Measurements from ENCODE around the gene DGKD. TPM values are rescaled to one million over a fixed set of nuclear protein-coding genes. Genes with fewer than 3 reads are reported as not detected.

DGKD gene
- total RNA-seq, 1 donor from 2014 or later = 44.7 TPM

DNA sequence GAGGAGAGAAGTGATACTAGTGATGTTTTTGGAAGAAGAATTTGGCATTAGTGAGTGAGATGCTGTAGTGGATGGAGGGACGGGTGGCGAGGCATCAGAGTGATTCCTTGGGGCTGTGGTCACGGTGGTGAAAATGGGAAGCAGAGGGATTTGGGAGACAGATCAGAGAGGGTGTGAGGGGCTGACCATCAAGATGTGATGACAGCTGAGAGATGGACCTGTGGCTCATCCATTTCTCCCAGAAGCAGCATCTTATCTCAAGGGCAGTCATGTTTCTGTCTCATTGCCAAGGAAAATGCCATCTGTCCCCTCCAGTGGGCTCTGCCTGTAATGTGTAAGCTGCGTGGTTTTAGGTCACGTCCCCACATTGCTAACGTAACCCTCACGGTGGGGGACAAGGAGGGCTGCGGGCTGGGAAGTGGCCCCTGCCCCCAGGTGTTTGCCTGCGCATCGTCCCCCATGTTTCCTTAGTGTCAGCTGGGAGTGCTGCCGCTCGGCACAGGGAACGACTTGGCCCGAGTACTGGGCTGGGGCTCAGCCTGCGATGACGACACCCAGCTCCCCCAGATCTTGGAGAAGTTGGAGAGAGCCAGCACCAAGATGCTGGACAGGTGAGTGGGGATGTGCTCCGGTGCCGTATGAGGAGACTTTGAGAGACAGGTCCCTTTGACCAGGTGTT is 91.0 kb downstream of the DGKD start:
- DNase-seq (ENCODE audit: low spot score) = no peak

DNA sequence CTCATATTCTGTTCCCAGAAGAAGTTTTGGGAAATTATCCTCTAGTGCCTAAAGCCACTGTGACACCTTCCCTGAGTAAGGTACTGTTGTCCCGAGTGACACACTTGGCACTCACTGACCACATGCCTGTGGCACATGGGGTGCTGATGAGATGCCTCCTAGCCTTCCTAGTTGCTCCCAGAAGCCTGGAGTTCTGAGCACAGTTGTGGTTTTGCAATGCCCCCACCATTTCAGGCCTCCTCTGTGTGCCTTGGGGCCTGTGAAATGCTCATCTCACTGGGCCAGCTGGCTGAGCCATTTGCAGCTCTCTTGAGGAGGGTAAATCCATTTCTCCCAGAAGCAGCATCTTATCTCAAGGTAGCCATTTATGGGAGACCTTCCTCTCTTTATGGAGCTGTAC is 91.8 kb downstream of the DGKD start:
- DNase-seq (ENCODE audit: low spot score) = no peak

DNA sequence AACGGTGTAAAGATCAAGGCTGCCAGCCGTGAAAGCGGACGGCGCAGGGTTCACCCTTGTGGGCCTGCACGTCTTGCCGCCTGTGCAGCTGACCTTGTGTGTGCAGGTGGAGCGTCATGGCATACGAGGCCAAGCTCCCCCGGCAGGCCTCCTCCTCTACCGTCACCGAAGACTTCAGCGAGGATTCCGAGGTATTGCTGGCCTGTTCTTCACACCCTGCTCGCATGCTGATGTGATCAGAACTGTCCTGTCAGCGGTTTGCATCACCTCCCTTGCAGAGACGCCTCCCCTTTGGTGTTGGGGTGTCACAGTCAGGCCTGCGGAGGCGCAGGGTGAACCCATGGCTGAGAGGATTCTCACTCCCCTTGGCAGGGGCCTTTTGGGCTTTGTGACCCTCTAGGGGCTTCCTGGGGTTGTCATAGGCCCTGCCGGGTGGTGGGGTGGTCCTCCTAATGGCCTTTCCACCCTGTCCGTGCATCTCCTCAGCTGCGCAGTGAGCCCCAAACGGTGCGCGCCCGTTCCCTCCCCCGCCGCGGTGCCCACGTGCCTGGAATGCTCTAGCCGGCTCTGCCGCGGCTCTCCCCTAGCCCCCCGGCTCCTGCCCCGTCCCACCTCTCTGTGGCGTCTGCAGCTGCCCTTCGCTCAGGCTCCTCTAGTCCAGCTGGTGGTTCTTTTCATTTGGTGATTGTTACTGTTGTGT is 92.5 kb downstream of the DGKD start:
- no peak for DNase-seq (ENCODE audit: low spot score)

- DNase-seq (ENCODE audit: low spot score) = no peak
Observed at GRCh38 chr2:233447506-233448219, 93.4 kb downstream of the DGKD start.

GRCh38 chr2:233448220-233448559 is 93.9 kb downstream of the DGKD start:
- no peak for DNase-seq (ENCODE audit: low spot score)

DNA sequence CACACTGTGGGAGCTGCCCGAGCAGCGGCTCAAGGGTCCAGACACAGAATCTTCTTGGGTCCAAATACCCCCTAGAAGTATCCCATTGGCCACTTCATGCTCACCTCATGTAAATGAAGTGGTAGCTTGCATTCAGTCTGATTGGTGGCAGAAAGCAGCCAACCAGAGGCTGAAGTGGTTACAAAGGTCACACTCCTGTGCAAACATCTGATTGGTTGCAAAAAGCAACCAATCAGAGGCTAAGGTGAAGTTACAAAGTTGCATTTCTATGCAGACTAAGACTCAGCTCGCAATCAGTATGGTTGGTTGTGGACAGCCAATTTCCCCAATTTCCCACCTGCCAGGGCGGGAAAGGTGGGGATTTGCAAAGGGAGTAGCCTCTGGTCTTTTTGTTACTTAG is 94.3 kb downstream of the DGKD start:
- DNase-seq (ENCODE audit: low spot score) = no peak

GRCh38 chr2:233449081-233449901 is 95.0 kb downstream of the DGKD start:
- DNase-seq (ENCODE audit: low spot score) = no peak

DNA sequence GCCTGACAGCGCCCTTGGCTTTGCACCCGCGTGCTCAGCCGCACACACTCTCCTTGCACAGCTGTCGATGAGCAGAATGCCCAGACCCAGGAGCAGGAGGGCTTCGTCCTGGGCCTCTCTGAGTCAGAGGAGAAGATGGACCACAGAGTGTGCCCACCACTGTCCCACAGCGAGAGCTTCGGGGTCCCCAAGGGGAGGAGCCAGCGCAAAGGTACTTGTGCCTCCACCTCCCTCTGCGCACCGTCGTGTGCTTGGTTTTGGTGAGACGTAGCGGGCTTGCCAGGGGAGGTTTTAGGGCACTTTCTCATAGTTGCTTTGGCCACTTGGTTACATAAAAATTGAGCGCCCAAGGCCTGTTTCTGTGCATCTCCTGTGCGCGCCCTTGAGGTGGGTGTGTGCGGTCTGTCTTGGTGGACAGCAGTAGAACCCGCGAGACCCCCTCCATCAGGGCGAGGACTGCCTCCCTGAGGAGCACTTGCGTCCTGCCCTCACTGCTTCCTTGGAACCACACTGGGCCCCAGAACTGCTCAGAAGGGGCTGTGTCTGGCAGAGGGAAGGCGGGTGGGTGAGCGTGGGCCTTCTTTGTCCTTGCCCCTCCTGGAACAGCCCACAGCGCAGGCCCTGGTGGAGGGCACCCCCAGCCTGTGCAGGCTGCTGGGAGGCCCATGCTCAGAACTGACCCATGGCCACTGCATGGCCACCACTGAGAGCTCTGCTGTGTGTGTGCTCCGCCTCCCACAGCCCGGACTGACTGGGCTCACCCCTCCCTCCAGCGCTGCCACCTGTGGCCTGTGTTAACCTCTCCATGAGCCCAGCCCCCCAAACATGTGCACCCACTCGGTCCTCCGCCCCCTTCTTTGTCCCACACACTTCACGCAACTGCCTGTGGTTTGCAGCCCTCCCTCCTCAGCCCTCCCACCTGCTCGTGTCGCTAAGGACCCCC is 95.9 kb downstream of the DGKD start:
- no peak for DNase-seq (ENCODE audit: low spot score)

DNA sequence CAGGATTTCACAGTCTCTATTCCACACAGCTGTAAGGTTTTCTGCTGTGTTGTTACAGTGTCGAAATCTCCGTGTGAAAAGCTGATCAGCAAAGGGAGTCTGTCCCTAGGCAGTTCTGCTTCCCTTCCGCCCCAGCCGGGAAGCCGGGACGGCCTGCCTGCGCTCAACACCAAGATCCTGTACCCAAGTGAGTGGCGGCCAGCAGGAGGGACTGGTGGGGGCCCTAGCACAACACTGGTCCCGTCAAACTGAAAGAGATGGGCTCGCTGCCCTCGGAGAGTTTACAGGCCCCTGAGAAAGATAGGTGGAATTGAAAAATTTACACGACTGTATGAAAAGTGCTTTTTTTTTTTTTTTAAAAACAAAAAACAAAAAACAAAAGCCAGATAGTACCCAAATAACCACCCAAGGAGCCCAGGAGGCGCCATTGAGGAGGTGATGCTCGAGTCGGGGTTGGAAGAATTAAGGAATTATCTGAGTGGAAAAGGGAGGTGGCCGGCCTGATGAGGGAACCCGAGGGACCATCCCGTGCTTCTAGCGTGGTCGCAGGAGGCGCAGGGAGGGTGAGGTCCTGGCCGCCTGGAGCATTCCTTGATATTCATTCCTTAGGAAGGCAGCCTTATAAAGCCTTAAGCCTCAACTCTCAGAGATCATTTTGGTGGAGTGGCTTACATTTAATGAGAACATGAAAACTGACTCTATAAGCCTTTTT is 96.7 kb downstream of the DGKD start:
- no peak for DNase-seq (ENCODE audit: low spot score)

- DNase-seq (ENCODE audit: low spot score) = no peak
Observed at GRCh38 chr2:233451950-233452349, 97.7 kb downstream of the DGKD start.

DNA sequence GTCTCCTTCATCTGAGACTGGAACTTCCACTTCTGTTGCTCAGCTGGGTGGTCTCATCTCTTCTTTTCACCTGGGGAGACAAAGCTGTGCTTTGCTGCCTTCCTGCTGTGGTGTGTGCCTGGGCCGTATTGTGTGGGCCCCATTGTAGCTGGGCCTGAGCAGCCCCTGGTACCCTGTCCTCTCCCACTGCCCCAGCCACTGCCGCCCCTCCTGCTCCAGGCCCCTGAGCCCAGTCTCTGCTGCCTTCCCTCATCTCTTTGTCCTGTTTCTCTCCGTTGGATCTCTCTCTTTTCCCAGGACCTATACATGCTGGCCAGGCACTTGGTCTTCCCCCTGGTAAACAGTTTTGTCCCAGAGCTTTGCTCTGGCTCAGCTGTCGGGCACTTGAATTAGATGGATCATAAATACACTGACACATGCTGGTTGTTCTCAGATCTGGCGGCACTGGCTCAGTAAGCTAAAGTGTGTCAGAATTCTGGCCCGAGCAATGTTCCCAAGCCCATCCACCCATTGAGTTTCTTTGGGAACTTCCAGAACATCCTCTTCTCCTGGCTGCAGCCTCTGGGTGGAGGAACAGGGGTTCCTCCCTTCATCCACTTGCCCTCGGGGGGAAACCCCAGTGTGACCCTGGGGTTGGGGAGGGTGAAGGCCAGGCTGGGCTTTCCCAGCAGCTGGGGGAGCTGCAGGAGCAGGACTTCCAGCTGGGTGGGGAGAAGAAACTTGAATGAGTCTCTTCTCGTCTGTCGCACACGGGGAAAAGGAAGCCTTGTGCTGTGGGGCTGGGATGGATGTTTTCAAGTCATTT is 99.0 kb downstream of the DGKD start:
- no peak for DNase-seq (ENCODE audit: low spot score)

- no peak for DNase-seq (ENCODE audit: low spot score)
Observed at GRCh38 chr2:233453916-233454315, 99.6 kb downstream of the DGKD start.

- DNase-seq (ENCODE audit: low spot score) = no peak
Observed at GRCh38 chr2:233455006-233455405, 100.7 kb downstream of the DGKD start.

DNA sequence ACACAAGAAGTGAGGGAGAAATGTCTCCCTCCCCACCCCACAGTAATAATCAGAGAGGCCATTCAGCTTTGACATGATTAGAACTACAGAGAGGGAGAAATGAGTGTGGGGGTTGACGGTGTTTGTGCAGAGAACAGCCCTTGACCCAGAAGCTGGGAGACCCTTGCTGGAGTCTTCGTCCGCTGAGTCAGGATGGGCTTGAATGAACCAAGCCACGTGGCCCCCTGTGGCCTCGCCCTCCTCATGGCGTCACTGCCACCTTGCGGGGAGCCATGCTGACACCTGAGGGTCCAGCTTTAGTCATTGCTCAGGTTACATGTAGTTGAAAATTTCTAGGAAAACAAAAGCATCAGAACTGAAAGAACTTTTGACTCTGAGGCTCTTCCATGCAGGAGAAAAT is 101.2 kb downstream of the DGKD start:
- no peak for DNase-seq (ENCODE audit: low spot score)

DNA sequence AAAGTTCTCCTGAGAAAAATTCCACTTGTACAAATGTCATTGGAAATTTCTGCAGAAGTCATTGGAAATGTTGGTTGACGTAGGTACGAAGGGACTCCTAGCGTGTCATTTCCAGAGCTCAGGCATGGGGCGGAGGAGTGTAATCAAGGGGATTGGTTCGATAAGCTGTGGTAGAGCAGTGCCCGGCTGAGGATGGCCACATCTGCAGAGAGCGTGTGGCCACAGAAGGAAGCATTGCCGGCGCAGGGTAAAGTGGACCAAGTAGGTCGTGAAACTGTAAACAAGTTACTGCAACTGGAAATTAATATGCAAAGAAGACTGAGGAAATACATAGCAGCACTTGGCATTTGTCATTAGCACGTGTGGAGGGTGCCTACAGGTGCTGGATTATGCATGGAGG is 101.8 kb downstream of the DGKD start:
- DNase-seq (ENCODE audit: low spot score) = no peak

DNA sequence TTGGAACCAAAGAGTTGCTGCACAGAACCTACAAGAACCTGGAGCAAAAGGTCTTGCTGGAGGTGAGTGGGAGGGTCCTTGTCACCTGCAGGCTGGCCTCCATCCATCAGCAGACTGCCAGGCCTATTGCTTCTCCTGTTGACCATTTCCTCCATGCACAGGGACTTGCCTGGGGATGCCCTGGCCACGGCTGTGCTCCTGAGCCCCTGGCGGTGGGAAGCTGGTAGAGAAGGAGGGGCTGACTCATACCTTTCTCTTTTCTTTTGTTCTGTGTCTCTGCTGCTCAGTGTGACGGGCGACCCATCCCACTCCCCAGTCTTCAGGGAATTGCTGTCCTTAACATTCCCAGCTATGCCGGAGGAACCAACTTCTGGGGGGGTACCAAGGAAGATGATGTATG is 102.6 kb downstream of the DGKD start:
- no peak for DNase-seq (ENCODE audit: low spot score)

DNA sequence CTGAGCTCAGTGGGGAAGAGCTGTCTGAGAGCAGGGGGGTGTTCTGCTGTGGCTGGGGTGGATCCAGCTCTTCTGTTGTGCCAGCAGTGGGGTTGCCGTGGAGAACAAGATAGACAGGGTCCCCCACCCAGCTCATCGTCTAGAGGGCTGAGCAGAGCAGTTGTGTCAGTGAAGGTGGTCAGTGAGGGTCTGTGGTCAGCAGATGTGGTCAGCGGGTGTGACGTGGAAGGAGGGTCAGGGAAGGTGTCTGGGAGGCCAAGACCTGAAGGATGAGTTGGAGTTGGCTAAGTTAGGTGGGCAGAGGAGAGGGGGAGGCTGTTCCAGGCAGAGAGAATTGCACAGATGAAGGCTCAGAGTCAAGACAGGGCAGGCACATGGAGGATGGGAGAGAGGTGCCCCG is 103.1 kb downstream of the DGKD start:
- DNase-seq (ENCODE audit: low spot score) = no peak

GRCh38 chr2:233458031-233458610 is 103.8 kb downstream of the DGKD start:
- DNase-seq (ENCODE audit: low spot score) = no peak

- DNase-seq (ENCODE audit: low spot score) = no peak
Observed at GRCh38 chr2:233458826-233459225, 104.5 kb downstream of the DGKD start.

All from ureter (tissue), 1 donor.